GM15510 (cell line): ENCODE data around the gene CFAP126.

Experiments
- POLR2A ChIP-seq: IDR thresholded peaks from 3 replicates; pipeline ENCODE4 v1.6.1; 2011; ENCODE audit warnings: borderline replicate concordance; ENCODE audit not compliant: insufficient read length; ENCODE audit errors: extremely low read depth

Gene CFAP126

GRCh38 chr1:161381707-161382106, 14.0 kb upstream of the CFAP126 start:
- TF ChIP-seq POLR2A: no peak

- no peak for TF ChIP-seq POLR2A
These were observed 11.4 kb upstream of the CFAP126 start for GRCh38 chr1:161379071-161379470.

GRCh38 chr1:161378014-161378413, 10.3 kb upstream of the CFAP126 start:
- TF ChIP-seq POLR2A: no peak

GRCh38 chr1:161374373-161374772, 6.7 kb upstream of the CFAP126 start:
- no peak for TF ChIP-seq POLR2A

GRCh38 chr1:161373442-161373841, 5.8 kb upstream of the CFAP126 start:
- no peak for TF ChIP-seq POLR2A

GRCh38 chr1:161365207-161365606, 2.5 kb downstream of the CFAP126 start:
- no peak for TF ChIP-seq POLR2A

- no peak for TF ChIP-seq POLR2A
These were observed 3.3 kb downstream of the CFAP126 start for GRCh38 chr1:161364332-161364731.

GRCh38 chr1:161359291-161359690, 8.4 kb downstream of the CFAP126 start:
- TF ChIP-seq POLR2A: no peak

GRCh38 chr1:161357073-161357472, 10.6 kb downstream of the CFAP126 start:
- TF ChIP-seq POLR2A: no peak

- no peak for TF ChIP-seq POLR2A
These were observed 16.2 kb downstream of the CFAP126 start for GRCh38 chr1:161351482-161351881.

- no peak for TF ChIP-seq POLR2A
These were observed 17.0 kb downstream of the CFAP126 start for GRCh38 chr1:161350671-161351070.

GRCh38 chr1:161342821-161343220, 24.9 kb downstream of the CFAP126 start:
- no peak for TF ChIP-seq POLR2A

- no peak for TF ChIP-seq POLR2A
These were observed 25.5 kb downstream of the CFAP126 start for GRCh38 chr1:161342177-161342576.

GRCh38 chr1:161335796-161336195, 31.9 kb downstream of the CFAP126 start:
- no peak for TF ChIP-seq POLR2A

- no peak for TF ChIP-seq POLR2A
These were observed 34.5 kb downstream of the CFAP126 start for GRCh38 chr1:161333166-161333565.

- TF ChIP-seq POLR2A: no peak
These were observed 37.3 kb downstream of the CFAP126 start for GRCh38 chr1:161330346-161330745.

GRCh38 chr1:161324020-161324419, 43.7 kb downstream of the CFAP126 start:
- TF ChIP-seq POLR2A: no peak
